Eye (tissue), 1 donor: ENCODE data around the gene USP54.

Source experiments
- DNase-seq: peaks from one replicate; pipeline ENCODE4 v3.0.0-alpha.2; 2015

Gene USP54

DNA sequence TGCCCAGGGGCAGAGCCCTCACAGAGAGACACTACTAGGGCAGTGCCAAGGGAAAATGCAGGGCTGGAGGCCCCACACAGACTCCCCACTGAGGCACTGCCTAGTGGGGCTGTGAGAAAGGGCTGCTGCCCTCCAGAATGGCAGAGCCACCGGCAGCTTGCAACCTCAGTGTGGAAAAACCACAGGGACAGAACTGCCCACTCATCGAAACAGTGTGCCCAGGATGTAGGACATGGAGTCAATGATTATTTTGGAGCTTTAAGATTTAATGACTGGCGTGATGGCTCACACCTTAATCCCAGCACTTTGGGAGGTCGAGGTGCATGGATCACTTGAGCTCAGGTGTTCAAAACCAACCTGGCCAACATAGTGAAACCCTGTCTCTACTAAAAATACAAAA is 130.2 kb downstream of the USP54 start:
- DNase-seq, result no peak

DNA sequence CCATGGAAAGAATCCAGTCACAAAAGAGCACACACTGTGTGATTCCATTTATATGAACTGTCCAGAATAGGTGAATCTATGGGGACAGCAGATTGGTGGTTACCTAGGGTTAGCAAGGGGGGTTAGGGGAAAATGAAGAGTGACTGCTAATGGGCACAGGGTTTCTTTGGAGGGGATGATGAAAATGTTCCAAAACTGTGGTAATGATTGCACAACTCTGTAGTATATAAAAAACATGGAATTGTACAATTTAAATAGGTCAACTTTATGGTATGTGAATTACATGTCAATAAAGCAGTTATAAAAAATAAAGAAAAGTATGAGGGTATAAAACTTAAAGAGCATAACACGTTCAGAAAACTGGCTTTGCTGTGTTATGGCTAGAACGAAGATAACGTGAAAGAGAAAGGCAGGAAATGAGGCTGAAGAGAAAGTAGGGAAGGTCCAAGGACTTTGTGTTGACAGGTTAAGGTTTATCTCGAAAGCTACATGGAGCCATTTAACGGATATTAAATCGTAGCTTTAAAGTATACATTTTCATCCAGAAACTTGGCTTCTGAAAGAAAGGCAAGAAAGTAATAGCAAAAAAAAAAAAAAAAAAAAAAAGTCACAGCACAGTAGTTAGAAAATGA is 131.3 kb downstream of the USP54 start:
- DNase-seq, result no peak

DNA sequence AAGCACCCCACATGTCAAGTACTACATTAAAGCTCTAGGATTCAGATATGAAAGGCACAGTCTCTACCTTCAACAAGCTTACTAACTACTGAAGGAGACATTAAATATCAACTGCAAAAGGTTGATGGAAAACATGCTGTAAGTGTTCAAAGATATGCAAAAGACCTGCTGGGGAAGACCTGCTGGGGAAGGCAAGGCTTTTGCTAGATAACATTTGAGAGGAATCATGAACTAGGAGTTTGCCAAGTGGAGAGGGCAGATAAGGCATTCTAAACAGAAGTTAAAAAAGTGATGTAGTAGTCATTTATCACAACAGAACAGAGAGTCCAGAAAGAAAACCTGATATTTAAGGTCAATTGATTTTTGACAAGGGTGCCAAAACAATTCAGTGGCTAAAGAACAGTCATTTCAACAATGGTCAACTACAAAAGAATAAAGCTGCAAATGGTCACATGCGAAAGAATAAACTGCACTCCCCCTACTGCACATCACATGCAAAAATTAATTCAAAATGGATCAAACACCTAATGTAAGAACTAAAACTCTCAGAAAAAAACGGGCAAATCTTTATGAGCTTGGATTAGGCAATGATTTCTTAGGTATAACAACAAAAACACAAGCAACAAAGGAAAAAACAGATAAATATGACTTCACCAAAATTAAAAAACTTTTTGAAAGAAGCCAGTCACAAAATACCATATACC is 134.8 kb downstream of the USP54 start:
- no peak for DNase-seq

DNA sequence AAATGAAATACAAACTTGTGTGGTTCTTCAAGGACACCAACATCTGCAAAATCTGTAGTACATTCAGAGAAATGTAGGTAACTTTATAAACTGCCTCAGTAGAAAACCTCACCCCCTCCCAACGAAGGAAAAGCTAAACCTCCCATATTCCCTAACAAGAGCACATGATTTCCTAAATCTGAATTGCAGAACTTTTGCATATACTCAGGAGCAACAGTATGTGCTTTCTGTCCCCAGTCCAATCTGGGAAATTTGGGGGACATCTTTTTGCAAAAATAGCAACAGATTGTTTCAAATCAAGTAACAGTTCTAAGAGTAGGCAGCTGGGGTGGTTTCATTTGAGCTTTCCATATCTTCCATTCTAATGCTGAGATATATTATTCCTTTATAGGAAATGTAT is 142.0 kb downstream of the USP54 start:
- DNase-seq, result no peak

DNA sequence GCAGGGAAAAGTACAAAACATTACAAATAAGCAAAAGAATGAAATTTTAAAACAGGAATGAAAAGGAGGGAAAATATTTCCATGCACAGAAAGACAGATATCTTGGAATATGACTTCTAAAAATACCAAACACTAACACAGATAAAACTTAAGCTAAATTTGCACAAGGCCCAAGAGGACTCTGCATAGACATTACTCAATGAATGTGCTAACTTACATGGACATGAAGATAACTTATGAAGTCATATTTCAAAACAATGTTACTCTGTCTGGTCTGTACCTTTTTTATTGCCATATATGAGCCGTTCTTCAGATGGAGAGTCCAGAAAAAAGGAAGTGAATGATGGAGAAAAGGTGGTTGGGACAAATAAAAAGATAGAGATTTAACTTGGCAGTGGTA is 142.8 kb downstream of the USP54 start:
- DNase-seq, result no peak
